ENCODE results near the gene COQ4.

- TF ChIP-seq PATZ1 (CRISPR knock-in tag; IDR thresholded peaks at IDR 0.05; ENCODE audit: borderline replicate concordance) (no peak), ARNTL (CRISPR knock-in tag; IDR thresholded peaks at IDR 0.05; ENCODE audit: borderline replicate concordance, low read depth) (no peak), OSR1 (CRISPR knock-in tag; IDR thresholded peaks at IDR 0.05) (no peak), ZC3H10 (CRISPR knock-in tag; IDR thresholded peaks at IDR 0.05) (no peak), CSRNP3 (CRISPR knock-in tag; IDR thresholded peaks at IDR 0.05) (no peak), CREB5 (CRISPR knock-in tag; IDR thresholded peaks at IDR 0.05; ENCODE audit: low read depth) (no peak)
Measured at GRCh38 chr9:128292009-128292408, 30.6 kb upstream of the COQ4 start.
